ENCODE measurements around the gene CHKB.

CHKB gene

DNA sequence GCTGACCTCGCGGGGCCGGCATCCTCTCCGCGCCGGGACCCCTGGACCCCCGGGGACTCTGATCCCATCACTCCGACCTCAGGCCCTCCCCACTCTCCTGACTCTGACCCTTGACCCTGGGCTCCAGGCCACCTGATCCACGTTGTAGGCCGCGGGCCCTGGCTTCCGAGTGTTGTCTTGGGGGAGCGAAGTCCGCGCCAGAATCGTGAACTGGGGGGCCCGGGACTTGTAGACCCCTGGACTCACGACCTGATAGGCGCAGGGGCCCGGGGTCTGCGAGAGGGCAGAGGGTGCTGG is 52.1 kb downstream of the CHKB start:
- CTCF ChIA-PET = no interaction called here
- H3K27me3 ChIP-seq (replicated peaks in 2 of 5; ENCODE audit: control insufficient read depth in 4 of 5, insufficient read depth in 5 of 5, low read length in 4 of 5) = peaks cover 0 to 41% (median 3%) of the 10 kb centered on the region in 5 experiments
- H3K36me3 ChIP-seq (ENCODE audit: control insufficient read depth in 4 of 4, insufficient read depth in 4 of 4, low read length in 3 of 4) = no peaks in the 10 kb centered on the region
- WGBS (ENCODE audit: insufficient coverage) = 4% methylated on average over 16 of the region's 21 CpGs
- no peak overlapping the region for H3K27ac ChIP-seq (ENCODE audit: insufficient read depth in 1 of 2, low read depth in 1 of 2, low read length in 2 of 2, poor library complexity in 1 of 2, severe bottlenecking in 2 of 2)
- DNase-seq = peak in 1 of 3 donors; percentile 48
- no peaks in the 10 kb centered on the region for H3K9me3 ChIP-seq (ENCODE audit: control extremely low read depth in 1 of 5, control insufficient read depth in 4 of 5, insufficient read depth in 2 of 5, low read depth in 1 of 5, low read length in 4 of 5)
- peak overlapping the region; percentile 32 to 86 (median 66) for H3K4me3 ChIP-seq (ENCODE audit: control insufficient read depth in 1 of 7, extremely low read depth in 1 of 7, insufficient read depth in 4 of 7, low read depth in 2 of 7, low read length in 6 of 7)
- POLR2A ChIA-PET = interaction anchor here (0.7 kb wide), 1 partner anchor 20 kb away, joined by 3 read pairs; no protein-coding TSS in a partner anchor
- peaks cover 0 to 73% (median 57%) of the 10 kb centered on the region in 4 experiments for H3K4me1 ChIP-seq (ENCODE audit: control extremely low read depth in 1 of 4, control insufficient read depth in 4 of 4, insufficient read depth in 4 of 4, low read length in 3 of 4)

DNA sequence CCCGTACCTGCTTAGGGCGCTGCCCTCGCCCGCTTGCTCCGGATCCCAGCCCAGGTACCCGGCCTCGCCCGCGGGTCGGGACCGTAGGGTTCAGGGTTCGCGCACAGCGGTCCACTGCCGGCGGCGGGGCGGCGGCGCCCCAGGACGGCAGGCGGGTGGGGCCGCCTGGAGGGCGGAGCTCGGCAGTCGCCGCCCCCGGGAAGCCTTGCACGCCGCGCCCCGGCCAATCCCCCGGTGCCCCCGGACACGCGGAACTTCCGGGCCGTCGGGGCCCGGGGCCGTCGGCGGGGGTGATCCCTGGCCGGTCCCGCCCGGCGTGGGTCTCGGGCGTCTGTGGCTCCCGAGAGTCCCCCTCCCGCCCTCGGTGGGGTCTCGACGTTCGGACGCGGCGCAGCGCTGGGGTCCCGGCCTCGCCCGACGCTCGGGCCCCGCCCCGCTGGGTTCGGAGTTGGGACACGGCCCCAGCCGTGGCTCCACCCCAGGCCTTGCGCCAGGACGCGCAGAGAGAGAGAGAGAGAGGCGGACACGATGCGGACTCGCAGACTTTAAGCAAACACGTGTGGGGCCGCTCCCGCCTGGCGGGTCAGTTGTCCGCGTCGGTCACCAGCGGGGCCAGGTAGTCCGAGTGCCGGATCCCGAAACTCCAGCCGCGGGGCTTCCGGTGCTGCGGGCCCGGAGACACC is 52.6 kb downstream of the CHKB start, which contains the start of gene TYMP:
Gene TYMP (minus strand): TSS at position 116 of the 683 bp plus-strand sequence. CDS start 303 bp downstream, outside the sequence.
- under 1% methylated on average over 80 of the region's 92 CpGs for WGBS (ENCODE audit: insufficient coverage)
- H3K9me3 ChIP-seq (ENCODE audit: control extremely low read depth in 1 of 5, control insufficient read depth in 4 of 5, insufficient read depth in 2 of 5, low read depth in 1 of 5, low read length in 4 of 5) = no peaks in the 10 kb centered on the region
- peak; percentile 29 to 62 (median 56) for DNase-seq
- peak within 1 kb of the TSS; percentile 37 to 86 (median 66) for H3K4me3 ChIP-seq (ENCODE audit: control insufficient read depth in 1 of 7, extremely low read depth in 1 of 7, insufficient read depth in 4 of 7, low read depth in 2 of 7, low read length in 6 of 7)
- H3K27me3 ChIP-seq (replicated peaks in 2 of 5; ENCODE audit: control insufficient read depth in 4 of 5, insufficient read depth in 5 of 5, low read length in 4 of 5) = peaks cover 0 to 41% (median 3%) of the 10 kb centered on the region in 5 experiments
- no peaks in the 10 kb centered on the region for H3K36me3 ChIP-seq (ENCODE audit: control insufficient read depth in 4 of 4, insufficient read depth in 4 of 4, low read length in 3 of 4)
- no peak within 1 kb of the TSS for H3K27ac ChIP-seq (ENCODE audit: insufficient read depth in 1 of 2, low read depth in 1 of 2, low read length in 2 of 2, poor library complexity in 1 of 2, severe bottlenecking in 2 of 2)
- CTCF ChIA-PET = interaction anchor here (0.5 to 5.6 kb wide), 3 partner anchors 9 to 86 kb away, joined by 3 to 53 read pairs (median 3); no protein-coding TSS in a partner anchor
- peaks cover 0 to 76% (median 59%) of the 10 kb centered on the region in 4 experiments for H3K4me1 ChIP-seq (ENCODE audit: control extremely low read depth in 1 of 4, control insufficient read depth in 4 of 4, insufficient read depth in 4 of 4, low read length in 3 of 4)
- POLR2A ChIA-PET = interaction anchor here (0.7 kb wide), 1 partner anchor 20 kb away, joined by 3 read pairs; no protein-coding TSS in a partner anchor

DNA sequence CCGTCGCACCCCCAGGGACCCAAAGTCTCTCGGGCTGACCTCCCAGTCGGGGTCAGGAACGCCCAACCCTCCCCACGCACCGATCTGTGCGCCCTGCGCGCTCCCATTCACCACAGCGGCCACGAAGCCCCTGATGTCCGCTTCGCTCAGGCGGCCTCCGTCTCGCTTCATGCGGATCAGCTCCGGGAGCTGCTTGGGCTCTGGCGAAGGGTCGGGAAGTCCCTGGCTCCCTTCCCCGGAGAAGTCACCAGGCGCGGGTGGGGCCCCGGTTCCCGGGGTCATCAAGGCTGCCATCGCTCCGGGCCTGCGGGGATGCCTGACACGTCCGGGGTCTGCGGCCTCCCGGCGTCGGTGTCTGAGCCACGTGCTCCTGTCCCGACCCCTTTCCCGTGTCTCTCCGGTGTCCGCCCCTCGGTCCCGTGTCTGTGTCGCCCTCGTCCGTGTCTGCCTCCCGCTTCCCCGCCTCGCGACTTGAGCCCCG is 53.2 kb downstream of the CHKB start:
- no peak overlapping the region for H3K27ac ChIP-seq (ENCODE audit: insufficient read depth in 1 of 2, low read depth in 1 of 2, low read length in 2 of 2, poor library complexity in 1 of 2, severe bottlenecking in 2 of 2)
- peaks cover 0 to 41% (median 3%) of the 10 kb centered on the region in 5 experiments for H3K27me3 ChIP-seq (replicated peaks in 2 of 5; ENCODE audit: control insufficient read depth in 4 of 5, insufficient read depth in 5 of 5, low read length in 4 of 5)
- H3K36me3 ChIP-seq (ENCODE audit: control insufficient read depth in 4 of 4, insufficient read depth in 4 of 4, low read length in 3 of 4) = peaks cover 0 to under 1% (median 0%) of the 10 kb centered on the region in 4 experiments
- POLR2A ChIA-PET = interaction anchor here (0.6 kb wide), 1 partner anchor 16 kb away, joined by 4 read pairs; no protein-coding TSS in a partner anchor
- 40% methylated on average over 49 of the region's 50 CpGs for WGBS (ENCODE audit: insufficient coverage)
- peak overlapping the region in 5 of 7 experiments; percentile 25 to 86 (median 67) for H3K4me3 ChIP-seq (ENCODE audit: control insufficient read depth in 1 of 7, extremely low read depth in 1 of 7, insufficient read depth in 4 of 7, low read depth in 2 of 7, low read length in 6 of 7)
- H3K4me1 ChIP-seq (ENCODE audit: control extremely low read depth in 1 of 4, control insufficient read depth in 4 of 4, insufficient read depth in 4 of 4, low read length in 3 of 4) = peaks cover 2 to 79% (median 63%) of the 10 kb centered on the region in 4 experiments
- no peak for DNase-seq
- CTCF ChIA-PET = interaction anchor here (0.5 to 5.6 kb wide), 5 partner anchors 10 to 87 kb away, joined by 3 to 53 read pairs (median 5); no protein-coding TSS in a partner anchor
- no peaks in the 10 kb centered on the region for H3K9me3 ChIP-seq (ENCODE audit: control extremely low read depth in 1 of 5, control insufficient read depth in 4 of 5, insufficient read depth in 2 of 5, low read depth in 1 of 5, low read length in 4 of 5)

All from common myeloid progenitor, CD34-positive (primary cell).